Right lobe of liver (tissue), 6 donors: Measurements from ENCODE around the gene GRIFIN. TPM values are rescaled to one million over a fixed set of nuclear protein-coding genes. Genes with fewer than 3 reads are reported as not detected.

Experiments used
- ATAC-seq, 4 donors: fragments of 200-7000 bp; cut with Tn5 transposase; one replicate each; pipeline ENCODE4 v1.9.1; 2020; ENCODE audit warnings: mild to moderate bottlenecking in 4 of 4, moderate library complexity in 4 of 4
- DNase-seq, 3 donors: peaks; one replicate each; pipeline ENCODE4 v3.0.0-alpha.2; 2020
- H3K27ac ChIP-seq, 3 donors: fragments of 200-600 bp; one replicate each; pipeline ENCODE4 v1.8.0; 2022
- H3K27me3 ChIP-seq, 2 donors: fragments of 200-600 bp; one replicate each; pipeline ENCODE4 v1.8.0; 2022
- H3K36me3 ChIP-seq, 4 donors: fragments of 200-600 bp; sonication (generic) in 1 of 4; one replicate each; pipeline versions ENCODE4 v1.5.1 to v1.8.0; 2017 to 2022; ENCODE audit warnings: control low read depth in 1 of 4
- H3K4me1 ChIP-seq, 4 donors: fragments of 200-600 bp; sonication (generic) in 1 of 4; one replicate each; pipeline versions ENCODE4 v1.5.1 to v1.8.0; 2017 to 2022; ENCODE audit warnings: control low read depth in 1 of 4
- H3K4me3 ChIP-seq, 3 donors: fragments of 200-600 bp; one replicate each; pipeline ENCODE4 v1.8.0; 2022
- H3K9me3 ChIP-seq, 4 donors: fragments of 200-600 bp; sonication (generic) in 1 of 4; one replicate each; pipeline versions ENCODE4 v1.5.1 to v1.8.0; 2017 to 2022; ENCODE audit warnings: control low read depth in 1 of 4
- CTCF ChIP-seq, 4 donors: fragments of 200-600 bp in 3 of 4; fragments of 450-650 bp in 1 of 4; IDR thresholded peaks; one replicate each; pipeline versions ENCODE4 v1.5.1 to v1.8.0; 2016 to 2022; ENCODE audit warnings: antibody characterized with exemption in 4 of 4, mild to moderate bottlenecking in 2 of 4
- POLR2A ChIP-seq: fragments of 450-650 bp; IDR thresholded peaks from one replicate; pipeline ENCODE4 v1.6.1; 2017; ENCODE audit warnings: antibody characterized with exemption, mild to moderate bottlenecking
- WGBS: methylation state at CpG from one replicate; pipeline ENCODE4 v1.1.6; 2018; ENCODE audit warnings: low coverage, low lambda C conversion rate; ENCODE audit not compliant: insufficient coverage; ENCODE audit errors: missing lambda C conversion rate; 5-methylcytosine and 5-hydroxymethylcytosine counted together
- intact Hi-C, 2 donors: fragments of 100-400 bp; cut with DNase I; formaldehyde crosslinking; loops; one replicate each; pipeline versions ENCODE4 v1.11.2 to v1.14.1; 2022
- total RNA-seq, 6 experiments: library from RNA; depleted of rRNA in 2 of 6; stranded (reverse); fragments of >200 nt in 2 of 6; fragmentation: NEBNext Ultra II Directional in 3 of 6; extraction: Animal tissue kit (Norgen Biotek cat#: 25700) in 3 of 6; gene quantifications; one replicate each; pipeline versions ENCODE4 v1.1.0 to v1.2.4, GENCODE V29; 2016 to 2023
- donor health status: DM: no; HTN: yes; CAD: no.
- donor health status: DM: no; HTN: no; CAD: no.
- donor health status: DM: no; HTN: no; CAD: no.
- donor health status: DM: no; HTN: yes; CAD: no.
- donor health status: DM: no; HTN: yes; CAD: no.

The GRIFIN gene
- total RNA-seq, 6 experiments from 2014 or later: not detected

- 93% methylated on average over 25 of the region's 42 CpGs for WGBS
- peak in 1 of 3 donors; percentile 42 for DNase-seq
- Histone ChIP-seq H3K4me1 (no peaks in the 10 kb centered on the region), H3K9me3 (no peaks in the 10 kb centered on the region), H3K36me3 (peaks cover 0 to 12% (median 2%) of the 10 kb centered on the region in 4 donors), H3K27me3 (no peaks in the 10 kb centered on the region), H3K4me3 (no peak overlapping the region), H3K27ac (no peak overlapping the region)
- intact Hi-C loops: no loop called here
- no peak for TF ChIP-seq POLR2A
- no peak for TF ChIP-seq CTCF (IDR thresholded peaks at IDR 0.05)
- ATAC-seq: no peak
Observed at GRCh38 chr7:2433713-2434550, 42.3 kb downstream of the GRIFIN start.

- no peak for DNase-seq
- Histone ChIP-seq H3K9me3 (no peaks in the 10 kb centered on the region), H3K27ac (no peak overlapping the region), H3K36me3 (peaks cover 0 to 12% (median 2%) of the 10 kb centered on the region in 4 donors), H3K4me3 (no peak overlapping the region), H3K27me3 (no peaks in the 10 kb centered on the region), H3K4me1 (no peaks in the 10 kb centered on the region)
- intact Hi-C loops: no loop called here
- ATAC-seq: peak in 1 of 4 donors; percentile 32
- no peak for TF ChIP-seq CTCF (IDR thresholded peaks at IDR 0.05)
- no peak for TF ChIP-seq POLR2A
- 96% methylated on average over 35 of the region's 85 CpGs for WGBS
Observed at GRCh38 chr7:2432910-2433712, 43.1 kb downstream of the GRIFIN start.

- intact Hi-C loops: no loop called here
- WGBS: 90% methylated on average over 2 of the region's 3 CpGs
Observed at GRCh38 chr7:2431260-2431867, 44.8 kb downstream of the GRIFIN start.

More at GRCh38 chr7:2431260-2431867, 44.8 kb downstream of the GRIFIN start:
- no peak overlapping the region for H3K4me3 ChIP-seq
- no peaks in the 10 kb centered on the region for H3K9me3 ChIP-seq
- H3K27ac ChIP-seq: no peak overlapping the region
- DNase-seq: no peak
- peak; percentile 30 to 47 (median 34) for TF ChIP-seq CTCF (IDR thresholded peaks at IDR 0.05)
- no peak for TF ChIP-seq POLR2A
- no peaks in the 10 kb centered on the region for H3K27me3 ChIP-seq
- no peaks in the 10 kb centered on the region for H3K4me1 ChIP-seq
- ATAC-seq: peak; percentile 52 to 83 (median 60)
- H3K36me3 ChIP-seq: peaks cover 0 to 12% (median 2%) of the 10 kb centered on the region in 4 donors
